ENCODE results near the gene BPHL.

DNA sequence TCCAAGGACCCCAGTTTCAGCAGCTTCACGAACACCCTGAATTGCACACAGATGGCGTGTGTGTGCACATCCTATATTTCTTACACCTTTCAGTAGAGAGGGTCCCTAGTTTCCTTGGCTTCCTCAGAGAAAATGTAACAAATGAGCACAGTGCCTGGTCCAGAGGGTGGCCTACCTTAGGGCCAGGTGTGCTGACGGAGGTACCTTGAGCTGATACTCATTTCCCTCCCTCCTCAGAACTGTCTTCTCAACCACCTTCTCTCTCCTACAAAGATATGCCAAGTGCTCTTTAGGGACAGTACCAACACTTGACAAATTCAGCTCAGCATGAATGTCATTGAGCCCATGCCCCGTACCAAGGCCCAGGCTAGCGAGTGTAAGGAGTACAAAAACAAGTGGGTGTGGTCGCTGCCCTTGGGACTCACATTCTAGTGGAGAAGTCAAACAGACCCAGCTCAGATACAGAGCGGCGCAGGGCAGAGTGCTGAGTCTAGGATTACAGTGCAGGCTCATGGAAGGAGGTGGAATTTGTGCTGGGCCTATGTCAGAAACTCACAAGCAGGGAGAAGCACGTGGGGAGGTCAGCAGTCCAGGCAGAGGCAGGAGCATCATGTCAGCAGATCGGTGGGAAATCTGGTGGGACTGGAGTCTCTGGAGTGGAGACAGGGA, 9.6 kb upstream of the BPHL start:
- TF ChIP-seq, protein P1, sequence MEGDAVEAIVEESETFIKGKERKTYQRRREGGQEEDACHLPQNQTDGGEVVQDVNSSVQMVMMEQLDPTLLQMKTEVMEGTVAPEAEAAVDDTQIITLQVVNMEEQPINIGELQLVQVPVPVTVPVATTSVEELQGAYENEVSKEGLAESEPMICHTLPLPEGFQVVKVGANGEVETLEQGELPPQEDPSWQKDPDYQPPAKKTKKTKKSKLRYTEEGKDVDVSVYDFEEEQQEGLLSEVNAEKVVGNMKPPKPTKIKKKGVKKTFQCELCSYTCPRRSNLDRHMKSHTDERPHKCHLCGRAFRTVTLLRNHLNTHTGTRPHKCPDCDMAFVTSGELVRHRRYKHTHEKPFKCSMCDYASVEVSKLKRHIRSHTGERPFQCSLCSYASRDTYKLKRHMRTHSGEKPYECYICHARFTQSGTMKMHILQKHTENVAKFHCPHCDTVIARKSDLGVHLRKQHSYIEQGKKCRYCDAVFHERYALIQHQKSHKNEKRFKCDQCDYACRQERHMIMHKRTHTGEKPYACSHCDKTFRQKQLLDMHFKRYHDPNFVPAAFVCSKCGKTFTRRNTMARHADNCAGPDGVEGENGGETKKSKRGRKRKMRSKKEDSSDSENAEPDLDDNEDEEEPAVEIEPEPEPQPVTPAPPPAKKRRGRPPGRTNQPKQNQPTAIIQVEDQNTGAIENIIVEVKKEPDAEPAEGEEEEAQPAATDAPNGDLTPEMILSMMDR (IDR thresholded peaks at IDR 0.05; ENCODE audit: insufficient read depth, low read length, poor library complexity, severe bottlenecking): no peak
- TF ChIP-seq EZH2phosphoT487 (conservative IDR thresholded peaks at IDR 0.05; ENCODE audit: low read length): no peak
